IMR-90 (cell line): ENCODE measurements around the gene OVCH1. TPM values are rescaled to one million over a fixed set of nuclear protein-coding genes. Genes with fewer than 3 reads are reported as not detected.

Experiments
- ATAC-seq: fragments of 200-7000 bp; cut with Tn5 transposase; 2 replicates; pipeline ENCODE4 v1.9.1; 2020; ENCODE audit warnings: low read depth, mild to moderate bottlenecking, moderate library complexity
- BruUV-seq: library from RNA; stranded (reverse); fragments of 400-500 nt; replicated peaks from 2 replicates; lab custom pipeline; 2021; lab: Mats Ljungman, UMichigan
- CTCF ChIA-PET: fragments of 300-600 bp; formaldehyde crosslinking; extraction: SDS; loops from one replicate; lab custom pipeline; 2021; ENCODE audit warnings: antibody characterized with exemption; lab: Yijun Ruan, JAX
- POLR2A ChIA-PET: fragments of 300-600 bp; sonication (Branson Sonifier 250); formaldehyde crosslinking; loops from one replicate; lab custom pipeline; 2022; ENCODE audit warnings: antibody characterized with exemption; ENCODE audit not compliant: unreplicated experiment; lab: Charles Lee
- DNase-seq: peaks from one replicate; pipeline ENCODE4 v3.0.0; 2013
- H2AFZ ChIP-seq: replicated peaks from 2 replicates; pipeline ENCODE3; 2013; ENCODE audit warnings: low read length, mild to moderate bottlenecking; ENCODE audit not compliant: poor library complexity
- H2AK5ac ChIP-seq: 2 replicates; pipeline ENCODE4 v1.6.1; 2013; ENCODE audit warnings: low read depth, low read length, inconsistent platforms
- H2AK9ac ChIP-seq: replicated peaks from 2 replicates; pipeline ENCODE3; 2013; ENCODE audit warnings: mild to moderate bottlenecking, low read depth, low read length, moderate library complexity; ENCODE audit not compliant: poor library complexity
- H2BK120ac ChIP-seq: 2 replicates; pipeline ENCODE4 v1.6.1; 2013; ENCODE audit warnings: low read depth, low read length, inconsistent platforms
- H2BK15ac ChIP-seq: 3 replicates; pipeline ENCODE4 v1.6.1; 2013; ENCODE audit warnings: low read depth, low read length, inconsistent platforms
- H2BK20ac ChIP-seq: 2 replicates; pipeline ENCODE4 v1.6.1; 2013; ENCODE audit warnings: low read depth, mild to moderate bottlenecking, inconsistent platforms, low read length, moderate library complexity
- H2BK5ac ChIP-seq: 2 replicates; pipeline ENCODE4 v1.6.1; 2013; ENCODE audit warnings: mild to moderate bottlenecking, low read depth, low read length, inconsistent platforms; ENCODE audit not compliant: poor library complexity, severe bottlenecking
- H3K14ac ChIP-seq: replicated peaks from 2 replicates; pipeline ENCODE4 v1.6.1; 2013; ENCODE audit warnings: low read depth, low read length, inconsistent platforms
- H3K18ac ChIP-seq: 2 replicates; pipeline ENCODE4 v1.6.1; 2013; ENCODE audit warnings: low read depth, low read length, control low read depth
- H3K23ac ChIP-seq: 2 replicates; pipeline ENCODE4 v1.6.1; 2013; ENCODE audit warnings: low read depth, low read length, inconsistent platforms
- H3K27ac ChIP-seq: 2 replicates; pipeline ENCODE4 v1.5.1; 2013; ENCODE audit warnings: mild to moderate bottlenecking, control low read depth, low read length; ENCODE audit not compliant: insufficient read depth
- H3K27me3 ChIP-seq: 2 replicates; pipeline ENCODE4 v1.6.1; 2013; ENCODE audit warnings: low read length; ENCODE audit not compliant: control insufficient read depth, insufficient read depth
- H3K36me3 ChIP-seq: 2 replicates; pipeline ENCODE4 v1.6.1; 2013; ENCODE audit warnings: low read length, mixed read lengths; ENCODE audit not compliant: control insufficient read depth, insufficient read depth
- H3K4ac ChIP-seq: 2 replicates; pipeline ENCODE4 v1.6.1; 2013; ENCODE audit warnings: low read depth, low read length, inconsistent platforms
- H3K4me1 ChIP-seq: 2 replicates; pipeline ENCODE4 v1.6.1; 2013; ENCODE audit warnings: low read length, mixed read lengths; ENCODE audit not compliant: control insufficient read depth, insufficient read depth
- H3K4me2 ChIP-seq: 2 replicates; pipeline ENCODE4 v1.6.1; 2013; ENCODE audit warnings: low read depth, mild to moderate bottlenecking, control low read depth, low read length, moderate library complexity
- H3K4me3 ChIP-seq: 2 replicates; pipeline ENCODE4 v1.5.1; 2013; ENCODE audit warnings: low read depth, mild to moderate bottlenecking, control low read depth, low read length, moderate library complexity; ENCODE audit not compliant: insufficient read depth
- H3K56ac ChIP-seq: 2 replicates; pipeline ENCODE4 v1.6.1; 2013; ENCODE audit warnings: low read length, inconsistent platforms; ENCODE audit not compliant: insufficient read depth; ENCODE audit errors: extremely low read depth
- H3K79me1 ChIP-seq, 2 experiments: 2 replicates each; pipeline ENCODE4 v1.6.1; 2013; ENCODE audit warnings: low read length in 2 of 2, inconsistent platforms in 1 of 2, low read depth in 1 of 2
- H3K9ac ChIP-seq: 2 replicates; pipeline ENCODE4 v1.6.1; 2013; ENCODE audit warnings: low read depth, low read length, control low read depth
- H3K9me1 ChIP-seq: 2 replicates; pipeline ENCODE4 v1.6.1; 2013; ENCODE audit warnings: low read length, inconsistent platforms; ENCODE audit not compliant: insufficient read depth
- H3K9me3 ChIP-seq: 2 replicates; pipeline ENCODE4 v1.6.1; 2013; ENCODE audit warnings: low read length; ENCODE audit not compliant: control insufficient read depth, insufficient read depth
- H4K20me1 ChIP-seq: 2 replicates; pipeline ENCODE4 v1.6.1; 2013; ENCODE audit warnings: low read length, inconsistent platforms; ENCODE audit not compliant: insufficient read depth
- H4K5ac ChIP-seq: 2 replicates; pipeline ENCODE4 v1.6.1; 2013; ENCODE audit warnings: mild to moderate bottlenecking, low read depth, low read length, control low read depth
- H4K8ac ChIP-seq, 2 experiments: 2 replicates each; pipeline ENCODE4 v1.6.1; 2013; ENCODE audit warnings: low read depth in 2 of 2, low read length in 2 of 2, control low read depth in 1 of 2, inconsistent platforms in 1 of 2
- H4K91ac ChIP-seq: 2 replicates; pipeline ENCODE4 v1.6.1; 2013; ENCODE audit warnings: low read depth, low read length, inconsistent platforms; ENCODE audit not compliant: insufficient read depth
- MAFK ChIP-seq: IDR thresholded peaks from 2 replicates; pipeline ENCODE4 v1.6.1; 2012; ENCODE audit warnings: low read depth, low read length, improper control_type of control experiment
- RCOR1 ChIP-seq: IDR thresholded peaks from 2 replicates; pipeline ENCODE4 v1.6.1; 2012; ENCODE audit warnings: mild to moderate bottlenecking, low read length, improper control_type of control experiment; ENCODE audit not compliant: insufficient replicate concordance
- WGBS, 2 experiments: methylation state at CpG; one replicate each; pipeline versions ENCODE4 v1.1.5 to v1.1.7; 2013; ENCODE audit warnings: missing lambda C conversion rate in 2 of 2; ENCODE audit not compliant: insufficient read length in 1 of 2; ENCODE audit errors: extremely low coverage in 2 of 2; 5-methylcytosine and 5-hydroxymethylcytosine counted together
- dilution Hi-C: fragments of 300-500 bp; cut with HindIII; formaldehyde crosslinking; loops from one replicate; pipeline ENCODE4 v1.14.3; 2018; ENCODE audit warnings: low sequenced_read_pairs; ENCODE audit not compliant: unreplicated experiment
- in situ Hi-C: fragments of 300-500 bp; cut with MboI; formaldehyde crosslinking; loops from 3 replicates; pipeline ENCODE4 v1.14.3; 2019; ENCODE audit warnings: low sequenced_read_pairs, inconsistent platforms, mixed read lengths
- intact Hi-C: fragments of 100-400 bp; cut with micrococcal nuclease; formaldehyde crosslinking; loops from 2 replicates; pipeline ENCODE4 v1.10.0; 2022
- polyA plus RNA-seq, 3 experiments: library from polyadenylated mRNA; depleted of rRNA; stranded (reverse); fragments of >200 nt; gene quantifications; 2 replicates each; pipeline ENCODE4 v1.2.3, GENCODE V29; 2012; ENCODE audit warnings: low replicate concordance in 1 of 3
- total RNA-seq: library from RNA; depleted of rRNA; stranded (reverse); fragments of >200 nt; gene quantifications from 2 replicates; pipeline ENCODE4 v1.2.3, GENCODE V29; 2012
- TF ChIP-seq, protein P1 (sequence below): conservative IDR thresholded peaks from 2 replicates; pipeline ENCODE4 v1.5.1; 2012; ENCODE audit warnings: mild to moderate bottlenecking, low read depth, low read length, improper control_type of control experiment

The OVCH1 gene
- total and polyA plus RNA-seq, 2 of the 4 experiments (the other 2 are of a cell fraction) = 0.05 to 0.18 TPM

DNA sequence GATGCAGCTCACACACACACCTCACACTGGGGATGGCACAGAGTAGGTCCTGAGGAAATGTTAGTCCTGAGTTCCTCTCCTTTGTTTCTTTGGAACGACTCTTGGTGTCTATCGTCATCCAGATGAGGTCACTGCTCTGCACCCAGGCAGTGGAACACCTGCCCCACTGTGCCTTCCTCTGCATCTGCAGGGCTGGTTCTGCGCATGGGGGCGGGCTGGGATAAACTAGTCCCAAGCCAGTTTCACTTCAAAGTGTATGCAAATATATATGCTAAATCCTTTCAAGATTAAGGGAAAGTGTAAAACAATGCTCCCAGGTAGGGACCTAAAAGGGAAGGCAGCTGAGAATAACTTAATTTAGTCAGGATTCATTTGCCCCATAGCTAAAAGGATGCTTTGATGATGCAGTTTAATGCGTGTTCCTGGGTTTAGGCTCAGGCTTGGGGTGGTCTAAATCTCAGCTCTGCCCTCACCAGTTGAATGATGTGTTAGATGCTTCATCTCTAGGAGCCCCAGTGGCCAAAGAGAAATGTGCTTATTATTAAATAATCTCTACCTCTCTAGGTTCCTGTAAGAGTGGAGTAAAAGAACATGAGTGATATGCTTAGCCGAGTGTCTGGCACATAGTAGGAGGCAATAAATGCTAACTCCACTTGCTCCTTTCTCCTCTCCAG, 47.1 kb upstream of the OVCH1 start (continued):
- TF ChIP-seq MAFK = no peak
- TF ChIP-seq, protein P1, sequence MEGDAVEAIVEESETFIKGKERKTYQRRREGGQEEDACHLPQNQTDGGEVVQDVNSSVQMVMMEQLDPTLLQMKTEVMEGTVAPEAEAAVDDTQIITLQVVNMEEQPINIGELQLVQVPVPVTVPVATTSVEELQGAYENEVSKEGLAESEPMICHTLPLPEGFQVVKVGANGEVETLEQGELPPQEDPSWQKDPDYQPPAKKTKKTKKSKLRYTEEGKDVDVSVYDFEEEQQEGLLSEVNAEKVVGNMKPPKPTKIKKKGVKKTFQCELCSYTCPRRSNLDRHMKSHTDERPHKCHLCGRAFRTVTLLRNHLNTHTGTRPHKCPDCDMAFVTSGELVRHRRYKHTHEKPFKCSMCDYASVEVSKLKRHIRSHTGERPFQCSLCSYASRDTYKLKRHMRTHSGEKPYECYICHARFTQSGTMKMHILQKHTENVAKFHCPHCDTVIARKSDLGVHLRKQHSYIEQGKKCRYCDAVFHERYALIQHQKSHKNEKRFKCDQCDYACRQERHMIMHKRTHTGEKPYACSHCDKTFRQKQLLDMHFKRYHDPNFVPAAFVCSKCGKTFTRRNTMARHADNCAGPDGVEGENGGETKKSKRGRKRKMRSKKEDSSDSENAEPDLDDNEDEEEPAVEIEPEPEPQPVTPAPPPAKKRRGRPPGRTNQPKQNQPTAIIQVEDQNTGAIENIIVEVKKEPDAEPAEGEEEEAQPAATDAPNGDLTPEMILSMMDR = no peak

DNA sequence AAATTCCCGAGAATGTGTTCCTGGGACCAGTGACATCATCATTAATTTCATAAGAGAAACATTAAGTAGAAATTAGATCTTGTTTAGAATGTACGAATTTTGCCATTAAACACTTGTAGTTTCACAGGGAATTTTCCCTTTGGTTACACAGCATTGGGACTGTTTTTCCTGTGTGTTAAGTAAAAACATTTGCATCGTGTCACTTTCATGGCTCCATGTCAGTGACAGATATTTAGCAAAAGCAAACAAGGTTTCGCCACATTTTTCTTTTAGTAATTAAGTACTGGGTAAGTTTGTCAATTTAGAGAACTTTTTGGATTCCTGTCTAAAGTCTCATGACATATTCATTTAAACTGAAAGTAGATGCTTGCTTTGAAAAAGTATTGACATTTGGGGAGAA, 45.5 kb upstream of the OVCH1 start:
- H2AFZ ChIP-seq = no peak overlapping the region
- H3K18ac ChIP-seq = peak overlapping the region; percentile 65; the same call in 1 of the 2 replicates
- no peak overlapping the region for H2AK9ac ChIP-seq
- H2BK15ac ChIP-seq = no peak overlapping the region
- peak overlapping the region; percentile 58; the same call in 1 of the 2 replicates for H2BK20ac ChIP-seq
- BruUV-seq = no TSS peak
- no peak overlapping the region for H3K27ac ChIP-seq
- in situ Hi-C loops = loop anchor here (10.0 kb wide), 1 partner anchor 242 kb away; the partner anchor contains the start of gene TMTC1
- no peaks in the 10 kb centered on the region for H3K9me3 ChIP-seq
- H3K9me1 ChIP-seq = peaks cover 13% of the 10 kb centered on the region
- no peaks in the 10 kb centered on the region for H3K36me3 ChIP-seq
- H3K23ac ChIP-seq = peak overlapping the region; percentile 4; the same call in 1 of the 2 replicates
- no peaks in the 10 kb centered on the region for H4K20me1 ChIP-seq
- peaks cover 0 to 30% of the 10 kb centered on the region in 2 experiments; a peak in 2 of 4 replicates for H3K79me1 ChIP-seq
- 0 out of 2 replicates have a peak overlapping the region, but pooled peaks have one; percentile 40 for H3K14ac ChIP-seq
- H3K4me2 ChIP-seq = 0 out of 2 replicates have a peak overlapping the region, but pooled peaks have one; percentile 6
- H3K4me3 ChIP-seq = no peak overlapping the region
- peak overlapping the region; percentile 24; the same call in 1 of the 2 replicates for H3K4ac ChIP-seq
- no peak overlapping the region; the same call in 1 of the 2 replicates for H2AK5ac ChIP-seq
- intact Hi-C loops = no loop called here
- H4K5ac ChIP-seq = no peak overlapping the region
- H2BK5ac ChIP-seq = no peak overlapping the region
- TF ChIP-seq RCOR1 = no peak
- H4K91ac ChIP-seq = no peak overlapping the region; the same call in 1 of the 2 replicates
- ChIA-PET CTCF (interaction anchor here (0.6 kb wide), 1 partner anchor 131 kb away, joined by 5 read pairs; no protein-coding TSS in a partner anchor), POLR2A (no interaction called here)
- peak overlapping the region; percentile 22; the same call in 1 of the 2 replicates for H3K56ac ChIP-seq
- H3K4me1 ChIP-seq = peaks cover 16% of the 10 kb centered on the region
- DNase-seq = no peak
- no peak for ATAC-seq
- no CpG with 5 or more reads among the region's 4 CpGs for WGBS, 2 experiments
- H3K9ac ChIP-seq = no peak overlapping the region
- peak overlapping the region; percentile 79 for H2BK120ac ChIP-seq
- dilution Hi-C loops = no loop called here
- H4K8ac ChIP-seq = peak overlapping the region in 1 of 2 experiments; percentile 48; a peak in 1 of 4 replicates
- H3K27me3 ChIP-seq = no peaks in the 10 kb centered on the region
